ENCODE results near the gene LYPD3. TPM values are rescaled to one million over a fixed set of nuclear protein-coding genes. Genes with fewer than 3 reads are reported as not detected.

LYPD3 gene
- total and polyA plus RNA-seq, 10 of the 15 experiments (the other 5 are each of a cell fraction or from before 2014, with no cell fraction given): 0.03 to 0.28 (median 0.12) TPM; not detected in 6

GRCh38 chr19:43503501-43504425 lies 38.4 kb upstream of the LYPD3 start (continued):
- TF ChIP-seq, protein P1, sequence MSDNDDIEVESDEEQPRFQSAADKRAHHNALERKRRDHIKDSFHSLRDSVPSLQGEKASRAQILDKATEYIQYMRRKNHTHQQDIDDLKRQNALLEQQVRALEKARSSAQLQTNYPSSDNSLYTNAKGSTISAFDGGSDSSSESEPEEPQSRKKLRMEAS (IDR thresholded peaks at IDR 0.05; ENCODE audit: low read depth, low read length): 0 out of 2 replicates have a peak, but pooled peaks have one; percentile 44
- TF ChIP-seq RUNX3 (IDR thresholded peaks at IDR 0.05; ENCODE audit: low read length): peak; percentile 22; the same call in 1 of the 2 replicates
- TF ChIP-seq USF2 (IDR thresholded peaks at IDR 0.05; ENCODE audit: borderline replicate concordance, low read depth, low read length): no peak
- no peak for TF ChIP-seq BACH1 (IDR thresholded peaks at IDR 0.05; ENCODE audit: borderline replicate concordance)
- TF ChIP-seq CHD1 (IDR thresholded peaks at IDR 0.05; ENCODE audit: low read depth, low read length): 0 out of 2 replicates have a peak, but pooled peaks have one; percentile 40
- TF ChIP-seq HDAC6 (IDR thresholded peaks at IDR 0.05; ENCODE audit: unreplicated experiment): no peak
- no peak for TF ChIP-seq SUPT20H (IDR thresholded peaks at IDR 0.05; ENCODE audit: borderline replicate concordance, control insufficient read depth, low read depth, low read length)
- no peak for TF ChIP-seq SMAD1 (IDR thresholded peaks at IDR 0.05; ENCODE audit: low read depth, partially characterized antibody)
- TF ChIP-seq MXI1 (IDR thresholded peaks at IDR 0.05; ENCODE audit: low read depth, low read length): peak; percentile 45; the same call in 1 of the 2 replicates
- no peak for TF ChIP-seq RBBP5 (conservative IDR thresholded peaks at IDR 0.05)
- TF ChIP-seq STAT1 (conservative IDR thresholded peaks at IDR 0.05): no peak
- TF ChIP-seq LARP7 (IDR thresholded peaks at IDR 0.05): peak; percentile 71; the same call in 1 of the 2 replicates
- TF ChIP-seq SREBF1 (IDR thresholded peaks at IDR 0.05; ENCODE audit: low read length): no peak
- peak; percentile 71 for TF ChIP-seq YY1 (IDR thresholded peaks at IDR 0.05; ENCODE audit: low read depth, low read length)
- peak; percentile 49 for TF ChIP-seq IKZF1 (conservative IDR thresholded peaks at IDR 0.05)
- TF ChIP-seq, protein P2, sequence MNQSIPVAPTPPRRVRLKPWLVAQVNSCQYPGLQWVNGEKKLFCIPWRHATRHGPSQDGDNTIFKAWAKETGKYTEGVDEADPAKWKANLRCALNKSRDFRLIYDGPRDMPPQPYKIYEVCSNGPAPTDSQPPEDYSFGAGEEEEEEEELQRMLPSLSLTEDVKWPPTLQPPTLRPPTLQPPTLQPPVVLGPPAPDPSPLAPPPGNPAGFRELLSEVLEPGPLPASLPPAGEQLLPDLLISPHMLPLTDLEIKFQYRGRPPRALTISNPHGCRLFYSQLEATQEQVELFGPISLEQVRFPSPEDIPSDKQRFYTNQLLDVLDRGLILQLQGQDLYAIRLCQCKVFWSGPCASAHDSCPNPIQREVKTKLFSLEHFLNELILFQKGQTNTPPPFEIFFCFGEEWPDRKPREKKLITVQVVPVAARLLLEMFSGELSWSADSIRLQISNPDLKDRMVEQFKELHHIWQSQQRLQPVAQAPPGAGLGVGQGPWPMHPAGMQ (IDR thresholded peaks at IDR 0.05; ENCODE audit: borderline replicate concordance): no peak
- TF ChIP-seq SKIL (IDR thresholded peaks at IDR 0.05; ENCODE audit: low read depth, poor library complexity, severe bottlenecking): no peak
- TF ChIP-seq, protein P3, sequence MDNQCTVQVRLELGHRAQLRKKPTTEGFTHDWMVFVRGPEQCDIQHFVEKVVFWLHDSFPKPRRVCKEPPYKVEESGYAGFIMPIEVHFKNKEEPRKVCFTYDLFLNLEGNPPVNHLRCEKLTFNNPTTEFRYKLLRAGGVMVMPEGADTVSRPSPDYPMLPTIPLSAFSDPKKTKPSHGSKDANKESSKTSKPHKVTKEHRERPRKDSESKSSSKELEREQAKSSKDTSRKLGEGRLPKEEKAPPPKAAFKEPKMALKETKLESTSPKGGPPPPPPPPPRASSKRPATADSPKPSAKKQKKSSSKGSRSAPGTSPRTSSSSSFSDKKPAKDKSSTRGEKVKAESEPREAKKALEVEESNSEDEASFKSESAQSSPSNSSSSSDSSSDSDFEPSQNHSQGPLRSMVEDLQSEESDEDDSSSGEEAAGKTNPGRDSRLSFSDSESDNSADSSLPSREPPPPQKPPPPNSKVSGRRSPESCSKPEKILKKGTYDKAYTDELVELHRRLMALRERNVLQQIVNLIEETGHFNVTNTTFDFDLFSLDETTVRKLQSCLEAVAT (IDR thresholded peaks at IDR 0.05): peak; percentile 68; the same call in 1 of the 2 replicates
- no peak for TF ChIP-seq CREM (IDR thresholded peaks at IDR 0.05; ENCODE audit: low read depth)
- TF ChIP-seq SPI1 (IDR thresholded peaks at IDR 0.05; ENCODE audit: borderline replicate concordance, insufficient read depth, low read depth, low read length): peak; percentile 38; the same call in 1 of the 2 replicates
- 0 out of 2 replicates have a peak, but pooled peaks have one; percentile 36 for TF ChIP-seq HDGF (IDR thresholded peaks at IDR 0.05)
- no peak for TF ChIP-seq RELA (IDR thresholded peaks at IDR 0.05; ENCODE audit: borderline replicate concordance, partially characterized antibody)
- no peak for TF ChIP-seq ESRRA (IDR thresholded peaks at IDR 0.05; ENCODE audit: low read length)
- no peak for TF ChIP-seq CREB1 (IDR thresholded peaks at IDR 0.05; ENCODE audit: low read depth)

Data from GM12878 (cell line).